Muscle of leg (tissue), 11 donors: ENCODE measurements around the gene MBNL2. TPM values are rescaled to one million over a fixed set of nuclear protein-coding genes. Genes with fewer than 3 reads are reported as not detected.

ENCODE experiments used
- DNase-seq: peaks from one replicate; pipeline ENCODE4 v3.0.0; 2013
- H3K27ac ChIP-seq: one replicate; pipeline ENCODE4 v1.5.1; 2013; ENCODE audit warnings: mild to moderate bottlenecking, low read length, control low read depth
- H3K27me3 ChIP-seq: one replicate; pipeline ENCODE4 v1.6.1; 2013; ENCODE audit warnings: low read length; ENCODE audit not compliant: control insufficient read depth, insufficient read depth
- H3K36me3 ChIP-seq: one replicate; pipeline ENCODE4 v1.6.1; 2013; ENCODE audit warnings: low read length; ENCODE audit not compliant: control insufficient read depth, insufficient read depth
- H3K4me1 ChIP-seq: one replicate; pipeline ENCODE4 v1.6.1; 2013; ENCODE audit warnings: low read length; ENCODE audit not compliant: control insufficient read depth, insufficient read depth
- H3K4me3 ChIP-seq: one replicate; pipeline ENCODE4 v1.5.1; 2013; ENCODE audit warnings: low read length, control low read depth
- H3K9me3 ChIP-seq: replicated peaks from 2 replicates; pipeline ENCODE4 v1.6.1; 2013; ENCODE audit warnings: low read depth, low read length; ENCODE audit not compliant: control insufficient read depth
- WGBS: methylation state at CpG from one replicate; pipeline ENCODE4 v1.1.5; 2013; ENCODE audit warnings: missing lambda C conversion rate; ENCODE audit not compliant: insufficient coverage; 5-methylcytosine and 5-hydroxymethylcytosine counted together
- polyA plus RNA-seq, 8 donors: library from polyadenylated mRNA; unstranded; fragments of 120-200 nt; gene quantifications; one replicate each; pipeline versions ENCODE4 v1.2.1 to v1.2.3, GENCODE V29; 2013; ENCODE audit warnings: inconsistent platforms in 1 of 8, low replicate concordance in 1 of 8; ENCODE audit not compliant: insufficient read length in 8 of 8, insufficient read depth in 1 of 8
- total RNA-seq: library from RNA; stranded (reverse); fragments of 120-200 nt; gene quantifications from one replicate; pipeline ENCODE4 v1.2.4, GENCODE V29; 2013

The MBNL2 gene
- total and polyA plus RNA-seq, 9 donors: 20.1 to 37.0 (median 26.8) TPM

- Histone ChIP-seq H3K27me3 (no peaks in the 10 kb centered on the region), H3K4me1 (peaks cover 7% of the 10 kb centered on the region), H3K27ac (peak overlapping the region; percentile 85), H3K9me3 (no peaks in the 10 kb centered on the region), H3K36me3 (peaks cover 8% of the 10 kb centered on the region), H3K4me3 (peak overlapping the region; percentile 77)
- peak; percentile 70 for DNase-seq
- WGBS: under 1% methylated on average over 56 of the region's 60 CpGs
Measured at GRCh38 chr13:97434397-97435201, 212.5 kb downstream of the MBNL2 start.

DNA sequence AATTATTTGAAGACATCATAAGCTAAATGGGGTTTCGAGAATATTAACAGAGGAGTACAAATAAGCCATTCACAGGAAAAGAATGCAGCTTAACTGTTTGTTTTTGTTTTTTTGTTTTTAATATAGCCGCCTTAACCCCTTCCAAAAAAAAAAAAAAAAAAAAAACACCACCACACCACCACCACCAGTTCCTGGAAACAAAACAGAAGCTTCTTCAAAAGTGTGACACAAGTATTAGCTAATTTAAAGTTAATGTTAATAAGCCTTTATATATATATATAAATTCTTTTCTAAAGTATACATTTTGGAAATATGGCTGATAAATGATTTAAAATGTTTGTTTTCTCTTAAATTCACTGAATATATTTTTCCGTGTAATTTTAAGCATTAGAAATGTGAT, 213.2 kb downstream of the MBNL2 start:
- H3K4me1 ChIP-seq: peaks cover 4% of the 10 kb centered on the region

GRCh38 chr13:97435794-97436193, 213.7 kb downstream of the MBNL2 start:
- H3K4me3 ChIP-seq: peak overlapping the region; percentile 77
- no peaks in the 10 kb centered on the region for H3K9me3 ChIP-seq
- H3K36me3 ChIP-seq: peaks cover 12% of the 10 kb centered on the region
- H3K27me3 ChIP-seq: no peaks in the 10 kb centered on the region
- no CpG with 5 or more reads among the region's 5 CpGs for WGBS
- DNase-seq: no peak
- no peak overlapping the region for H3K27ac ChIP-seq
- H3K4me1 ChIP-seq: peaks cover 4% of the 10 kb centered on the region

More for the DNA sequence above, 213.2 kb downstream of the MBNL2 start:
- no peak for DNase-seq
- Histone ChIP-seq H3K9me3 (no peaks in the 10 kb centered on the region), H3K36me3 (peaks cover 12% of the 10 kb centered on the region), H3K4me3 (peak overlapping the region; percentile 77), H3K27ac (no peak overlapping the region), H3K27me3 (no peaks in the 10 kb centered on the region)
- no CpG with 5 or more reads among the region's 3 CpGs for whole genome bisulfite sequencing

DNA sequence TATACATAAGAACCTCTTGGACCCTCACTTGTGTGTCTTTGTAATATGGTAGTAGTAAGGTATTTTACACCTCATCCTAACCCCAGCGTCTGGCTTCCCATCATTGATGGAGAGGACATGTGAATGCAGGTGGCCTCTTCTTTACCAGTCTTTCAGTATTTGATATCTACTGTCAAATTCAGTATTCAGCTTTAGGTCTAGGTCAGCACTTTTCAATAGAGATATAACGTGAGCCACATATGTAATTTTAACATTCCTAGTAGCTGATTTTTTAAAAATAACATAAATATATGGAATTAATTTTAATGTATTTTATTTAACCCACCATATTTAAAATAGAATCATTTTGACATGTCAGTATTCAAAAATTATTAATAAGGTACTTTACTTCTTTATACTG, 214.7 kb downstream of the MBNL2 start:
- no peaks in the 10 kb centered on the region for H3K27me3 ChIP-seq
- H3K4me1 ChIP-seq: peaks cover 4% of the 10 kb centered on the region
- H3K27ac ChIP-seq: no peak overlapping the region
- no CpG with 5 or more reads among the region's 2 CpGs for WGBS
- no peaks in the 10 kb centered on the region for H3K9me3 ChIP-seq
- no peak overlapping the region for H3K4me3 ChIP-seq
- peaks cover 12% of the 10 kb centered on the region for H3K36me3 ChIP-seq
- no peak for DNase-seq

DNA sequence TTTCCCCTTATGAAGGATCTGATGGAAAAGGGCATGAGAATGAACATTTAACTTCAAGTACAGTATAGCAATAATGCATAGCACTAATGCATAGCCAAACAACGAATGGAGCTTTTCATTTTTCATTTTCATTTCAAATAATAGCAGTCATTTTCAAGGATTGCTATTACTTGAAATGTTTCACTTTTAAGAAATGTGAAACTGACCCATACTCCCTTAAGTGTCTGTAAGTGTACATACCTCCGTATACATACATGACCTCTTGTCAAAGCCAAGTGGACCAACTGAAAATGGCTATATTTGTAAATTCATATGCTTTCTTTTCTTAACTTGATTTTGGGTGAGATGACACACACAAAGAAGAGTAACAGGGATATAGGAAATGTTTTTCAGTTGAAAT, 215.6 kb downstream of the MBNL2 start:
- H3K4me3 ChIP-seq: no peak overlapping the region
- no peaks in the 10 kb centered on the region for H3K9me3 ChIP-seq
- peaks cover 12% of the 10 kb centered on the region for H3K36me3 ChIP-seq
- WGBS: no CpG with 5 or more reads among the region's 2 CpGs
- peaks cover 4% of the 10 kb centered on the region for H3K4me1 ChIP-seq
- no peak for DNase-seq
- no peak overlapping the region for H3K27ac ChIP-seq
- no peaks in the 10 kb centered on the region for H3K27me3 ChIP-seq

GRCh38 chr13:97438856-97439595, 216.9 kb downstream of the MBNL2 start:
- no peak overlapping the region for H3K4me3 ChIP-seq
- WGBS: 36% methylated on average over 2 of the region's 3 CpGs
- H3K9me3 ChIP-seq: no peaks in the 10 kb centered on the region
- DNase-seq: peak; percentile 41
- no peak overlapping the region for H3K27ac ChIP-seq
- peaks cover 4% of the 10 kb centered on the region for H3K4me1 ChIP-seq
- H3K36me3 ChIP-seq: peaks cover 14% of the 10 kb centered on the region
- no peaks in the 10 kb centered on the region for H3K27me3 ChIP-seq

- WGBS: no CpG with 5 or more reads among the region's 2 CpGs
- Histone ChIP-seq H3K36me3 (peaks cover 14% of the 10 kb centered on the region), H3K4me3 (no peak overlapping the region), H3K9me3 (no peaks in the 10 kb centered on the region), H3K27me3 (no peaks in the 10 kb centered on the region), H3K27ac (no peak overlapping the region), H3K4me1 (peaks cover 4% of the 10 kb centered on the region)
- no peak for DNase-seq
Measured at GRCh38 chr13:97440598-97441170, 218.6 kb downstream of the MBNL2 start.

DNA sequence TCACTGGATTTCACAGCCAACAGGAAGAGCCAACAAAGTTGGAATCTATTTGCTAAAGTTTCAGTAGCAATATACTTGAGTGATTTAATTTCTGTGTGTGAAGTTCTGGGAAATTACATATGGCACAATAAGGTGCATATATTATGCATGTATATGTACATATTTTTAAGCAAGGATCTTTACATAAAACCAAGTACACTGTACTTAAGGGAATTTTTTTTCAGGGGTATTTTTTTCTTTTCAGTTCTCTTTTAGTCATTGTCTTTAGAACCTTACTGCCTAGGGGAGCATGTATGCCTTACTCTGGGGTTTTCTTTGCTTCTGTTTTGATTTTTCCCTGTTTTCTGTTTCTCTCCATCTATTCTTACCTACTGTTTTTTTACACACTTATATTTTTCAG, 219.2 kb downstream of the MBNL2 start:
- H3K27ac ChIP-seq: no peak overlapping the region
- peaks cover 4% of the 10 kb centered on the region for H3K4me1 ChIP-seq
- no peak for DNase-seq
- no peaks in the 10 kb centered on the region for H3K27me3 ChIP-seq
- no peak overlapping the region for H3K4me3 ChIP-seq
- H3K9me3 ChIP-seq: no peaks in the 10 kb centered on the region
- H3K36me3 ChIP-seq: peaks cover 14% of the 10 kb centered on the region
